ENCODE measurements around the gene LILRB3.
A peak's percentile ranks its signal among the peaks of the same experiment; 100 is the strongest.

DNA sequence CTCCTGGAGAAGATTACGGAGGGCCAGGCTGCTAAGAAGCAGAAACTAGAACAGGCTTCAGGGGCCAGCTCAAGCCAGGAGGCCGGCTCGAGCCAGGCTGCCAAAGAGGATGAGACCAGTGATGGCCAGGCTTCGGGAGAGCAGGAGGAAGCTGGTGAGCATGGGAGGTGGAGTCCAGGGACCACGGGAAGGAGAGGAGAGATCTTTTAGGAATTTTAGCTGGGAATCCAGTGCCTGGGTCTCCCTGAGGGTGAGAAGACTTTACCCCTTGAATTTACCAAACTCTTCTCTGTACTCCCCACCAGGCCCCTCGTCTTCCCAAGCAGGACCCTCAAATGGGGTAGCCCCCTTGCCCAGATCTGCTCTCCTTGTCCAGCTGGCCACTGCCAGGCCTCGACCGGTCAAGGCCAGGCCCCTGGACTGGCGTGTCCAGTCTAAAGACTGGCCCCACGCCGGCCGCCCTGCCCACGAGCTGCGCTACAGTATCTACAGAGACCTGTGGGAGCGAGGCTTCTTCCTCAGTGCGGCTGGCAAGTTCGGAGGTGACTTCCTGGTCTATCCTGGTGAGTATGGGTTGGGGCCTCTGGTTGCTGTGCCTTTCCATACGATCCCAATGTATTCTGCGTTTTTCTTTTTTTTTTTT, 30.9 kb downstream of the LILRB3 start:
- TF ChIP-seq POLR2A (IDR thresholded peaks at IDR 0.05) = no peak
- TF ChIP-seq, protein P1, sequence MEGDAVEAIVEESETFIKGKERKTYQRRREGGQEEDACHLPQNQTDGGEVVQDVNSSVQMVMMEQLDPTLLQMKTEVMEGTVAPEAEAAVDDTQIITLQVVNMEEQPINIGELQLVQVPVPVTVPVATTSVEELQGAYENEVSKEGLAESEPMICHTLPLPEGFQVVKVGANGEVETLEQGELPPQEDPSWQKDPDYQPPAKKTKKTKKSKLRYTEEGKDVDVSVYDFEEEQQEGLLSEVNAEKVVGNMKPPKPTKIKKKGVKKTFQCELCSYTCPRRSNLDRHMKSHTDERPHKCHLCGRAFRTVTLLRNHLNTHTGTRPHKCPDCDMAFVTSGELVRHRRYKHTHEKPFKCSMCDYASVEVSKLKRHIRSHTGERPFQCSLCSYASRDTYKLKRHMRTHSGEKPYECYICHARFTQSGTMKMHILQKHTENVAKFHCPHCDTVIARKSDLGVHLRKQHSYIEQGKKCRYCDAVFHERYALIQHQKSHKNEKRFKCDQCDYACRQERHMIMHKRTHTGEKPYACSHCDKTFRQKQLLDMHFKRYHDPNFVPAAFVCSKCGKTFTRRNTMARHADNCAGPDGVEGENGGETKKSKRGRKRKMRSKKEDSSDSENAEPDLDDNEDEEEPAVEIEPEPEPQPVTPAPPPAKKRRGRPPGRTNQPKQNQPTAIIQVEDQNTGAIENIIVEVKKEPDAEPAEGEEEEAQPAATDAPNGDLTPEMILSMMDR (IDR thresholded peaks at IDR 0.05 in 8 of 11, conservative IDR thresholded peaks at IDR 0.05 in 3 of 11) = no peak
- TF ChIP-seq POLR2AphosphoS5 (IDR thresholded peaks at IDR 0.05) = peak in 1 of 3 donors; percentile 52

Measured in spleen (tissue), 7 donors.